22Rv1 (cell line): ENCODE data around the gene SPEF2.

Source experiments
- H3K27ac ChIP-seq: fragments of 450-650 bp; 2 replicates; pipeline ENCODE4 v1.5.1; 2017
- CTCF ChIP-seq: fragments of 450-650 bp; IDR thresholded peaks from 2 replicates; pipeline ENCODE4 v1.5.1; 2017; ENCODE audit warnings: mild to moderate bottlenecking
- ZFX ChIP-seq: fragments of 450-650 bp; IDR thresholded peaks from 2 replicates; pipeline ENCODE4 v1.6.1; 2017; ENCODE audit warnings: antibody characterized with exemption, borderline replicate concordance

SPEF2 gene

GRCh38 chr5:35788724-35789123 is 171.1 kb downstream of the SPEF2 start:
- H3K27ac ChIP-seq, result no peak overlapping the region
- no peak for TF ChIP-seq CTCF
- TF ChIP-seq ZFX, result no peak

- no peak for TF ChIP-seq CTCF
- TF ChIP-seq ZFX, result no peak
- no peak overlapping the region for H3K27ac ChIP-seq
Observed at GRCh38 chr5:35789732-35790456, 172.2 kb downstream of the SPEF2 start.

GRCh38 chr5:35790457-35790822 is 172.8 kb downstream of the SPEF2 start:
- no peak overlapping the region for H3K27ac ChIP-seq

GRCh38 chr5:35794328-35794619 is 176.6 kb downstream of the SPEF2 start:
- H3K27ac ChIP-seq, result no peak overlapping the region
- no peak for TF ChIP-seq ZFX
- TF ChIP-seq CTCF, result no peak

More at GRCh38 chr5:35790457-35790822, 172.8 kb downstream of the SPEF2 start:
- TF ChIP-seq CTCF (no peak), ZFX (no peak)

- H3K27ac ChIP-seq, result no peak overlapping the region
- TF ChIP-seq CTCF, result no peak
- no peak for TF ChIP-seq ZFX
Observed at GRCh38 chr5:35794684-35795375, 177.2 kb downstream of the SPEF2 start.

- no peak overlapping the region for H3K27ac ChIP-seq
- TF ChIP-seq CTCF, result no peak
- TF ChIP-seq ZFX, result no peak
Observed at GRCh38 chr5:35799181-35799580, 181.5 kb downstream of the SPEF2 start.

- TF ChIP-seq ZFX, result no peak
- TF ChIP-seq CTCF, result no peak
- no peak overlapping the region for H3K27ac ChIP-seq
Observed at GRCh38 chr5:35799753-35800152, 182.1 kb downstream of the SPEF2 start.
